GM21381 (cell line): ENCODE results near the gene PLK3.

Source experiments
- ATAC-seq: cut with Tn5 transposase; IDR thresholded peaks from one replicate; pipeline ENCODE4 v1.9.1; 2021; ENCODE audit warnings: mild to moderate bottlenecking, moderate library complexity; ENCODE audit not compliant: unreplicated experiment

The PLK3 gene

GRCh38 chr1:44849575-44850132 lies 49.5 kb downstream of the PLK3 start:
- ATAC-seq = no peak

- ATAC-seq = no peak
Measured at GRCh38 chr1:44851308-44851707, 51.1 kb downstream of the PLK3 start.

GRCh38 chr1:44853201-44853600 lies 53.0 kb downstream of the PLK3 start:
- no peak for ATAC-seq

GRCh38 chr1:44854970-44855369 lies 54.8 kb downstream of the PLK3 start:
- no peak for ATAC-seq
